ENCODE data around the gene KCNG4.
"Not testable (repeated sequence)": the region's sequence is repeated elsewhere in the genome, so short reads cannot be mapped to it uniquely, and the experiment has no call there.

Gene KCNG4

DNA sequence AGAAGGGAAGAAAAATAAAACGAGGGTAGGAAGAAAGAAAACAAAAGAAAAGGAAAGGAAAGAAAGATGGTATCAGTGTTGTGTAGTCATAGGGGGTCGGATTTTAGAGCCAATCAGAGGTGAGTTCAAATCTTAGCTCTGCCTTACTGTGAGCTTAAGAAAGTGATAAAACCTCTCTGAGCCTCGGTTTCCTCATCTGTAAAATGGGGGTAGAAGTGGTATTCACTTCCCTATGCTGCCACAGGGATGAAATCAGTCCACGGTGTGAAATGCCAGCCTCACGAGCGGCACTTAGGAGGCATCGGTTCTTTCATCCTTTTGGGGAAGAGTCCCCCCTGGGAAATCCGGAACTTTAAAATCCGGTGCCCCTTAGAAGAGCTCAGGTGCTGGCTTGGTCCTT is 6.1 kb downstream of the KCNG4 start:
- DNase-seq = no peak

DNA sequence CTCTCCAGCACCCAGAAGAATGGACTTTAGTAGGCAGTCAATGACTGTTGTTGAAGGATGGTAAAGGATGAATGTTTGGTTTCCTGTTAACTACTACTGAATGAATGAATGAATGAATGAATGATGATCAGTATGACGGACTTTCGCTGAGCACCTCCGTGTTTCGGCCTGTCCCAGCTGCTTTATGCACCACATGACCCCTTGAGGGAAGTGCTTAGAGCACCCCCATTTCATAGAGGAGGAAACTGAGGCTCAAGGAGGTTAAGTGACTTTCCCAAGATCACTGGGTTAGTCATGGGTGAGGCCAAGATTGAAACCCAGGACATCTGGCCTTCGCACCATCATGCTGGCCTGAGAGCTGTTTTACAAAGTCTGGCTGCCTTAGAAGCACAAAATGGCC is 6.8 kb downstream of the KCNG4 start:
- DNase-seq = no peak

DNA sequence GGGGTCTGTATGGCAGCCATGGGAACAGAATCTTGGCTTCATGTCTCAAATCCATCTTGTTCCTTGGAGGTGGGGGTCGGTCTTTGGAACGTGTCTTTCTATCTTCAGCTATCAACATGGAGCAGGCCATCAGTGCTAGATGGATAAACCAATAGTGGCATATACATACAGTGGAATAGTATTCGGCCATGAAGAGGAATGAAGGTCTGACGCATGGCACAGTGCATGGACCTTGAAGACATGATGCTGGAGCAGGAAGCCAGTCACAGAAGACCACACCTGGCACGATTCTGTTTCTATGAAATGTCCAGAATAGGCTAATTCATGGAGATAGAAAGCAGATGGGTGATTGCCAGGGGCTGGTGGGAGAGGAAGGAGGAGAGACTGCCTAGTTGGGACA is 7.8 kb downstream of the KCNG4 start:
- DNase-seq = no peak

DNA sequence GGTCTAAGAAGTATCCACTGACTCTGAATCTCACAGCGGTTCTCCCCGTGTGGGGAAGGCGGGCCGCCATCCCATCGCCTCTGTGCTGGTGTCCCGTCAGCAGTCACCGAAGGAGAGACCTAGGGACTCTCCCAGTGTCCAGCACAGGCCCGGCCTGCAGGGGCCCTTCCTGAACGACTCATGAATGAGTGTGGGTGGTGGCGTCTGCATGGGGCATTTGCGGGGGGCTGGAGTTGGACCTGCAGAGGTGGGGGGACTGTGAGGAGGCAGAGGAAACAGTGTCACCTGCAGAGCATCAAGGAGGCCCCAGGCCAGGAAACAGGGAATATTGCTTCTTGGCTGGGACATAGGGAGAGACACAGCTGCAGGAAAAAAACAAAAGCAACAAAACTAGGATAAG is 10.3 kb downstream of the KCNG4 start:
- DNase-seq = no peak

DNA sequence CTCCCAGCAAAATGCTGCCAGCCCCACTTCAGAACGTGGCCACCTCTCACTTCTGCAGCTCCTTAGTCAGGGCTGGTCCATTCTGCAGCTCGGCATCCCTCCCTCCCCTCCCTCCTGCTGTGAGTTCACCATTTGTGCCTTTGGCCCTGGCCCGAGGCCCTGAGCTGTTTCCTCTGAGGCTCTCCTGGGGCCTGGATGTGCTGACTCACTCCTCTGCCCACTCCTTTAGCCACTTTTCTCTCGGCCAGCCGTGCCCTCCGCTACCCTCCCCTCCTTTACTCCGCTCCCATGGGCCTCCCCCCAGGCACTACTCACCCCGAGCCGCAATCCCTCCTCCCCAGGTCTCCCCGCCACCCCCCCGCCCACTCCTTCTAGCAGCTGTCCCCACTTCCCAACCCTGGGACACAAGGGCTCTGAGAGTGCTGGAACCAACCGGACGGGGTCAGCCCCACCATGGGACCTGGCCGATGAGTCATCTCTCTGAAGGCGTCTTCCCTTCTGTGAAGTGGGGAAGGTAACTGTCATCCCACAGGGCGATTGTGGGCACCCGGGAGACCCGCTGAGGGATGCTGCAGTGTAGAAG is 11.5 kb downstream of the KCNG4 start:
- no peak for DNase-seq

DNA sequence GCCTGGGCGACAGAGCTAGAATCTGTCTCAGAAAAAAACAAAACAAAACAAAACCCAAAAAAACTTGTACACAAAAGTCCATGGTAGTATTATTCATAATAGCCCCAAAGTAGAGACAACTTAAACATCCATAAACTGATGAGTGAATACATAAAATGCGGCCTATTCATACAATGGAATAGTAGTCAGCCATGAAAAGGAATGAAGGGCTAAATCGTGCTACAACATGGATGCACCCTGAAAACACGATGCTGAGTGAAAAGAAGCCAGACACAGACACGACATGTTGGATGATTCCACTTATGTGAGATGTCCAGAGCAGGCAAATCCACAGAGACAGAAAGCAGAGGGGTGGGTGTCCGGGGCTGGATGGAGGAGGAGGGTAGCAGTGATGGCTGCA is 12.3 kb downstream of the KCNG4 start:
- DNase-seq = no peak

DNA sequence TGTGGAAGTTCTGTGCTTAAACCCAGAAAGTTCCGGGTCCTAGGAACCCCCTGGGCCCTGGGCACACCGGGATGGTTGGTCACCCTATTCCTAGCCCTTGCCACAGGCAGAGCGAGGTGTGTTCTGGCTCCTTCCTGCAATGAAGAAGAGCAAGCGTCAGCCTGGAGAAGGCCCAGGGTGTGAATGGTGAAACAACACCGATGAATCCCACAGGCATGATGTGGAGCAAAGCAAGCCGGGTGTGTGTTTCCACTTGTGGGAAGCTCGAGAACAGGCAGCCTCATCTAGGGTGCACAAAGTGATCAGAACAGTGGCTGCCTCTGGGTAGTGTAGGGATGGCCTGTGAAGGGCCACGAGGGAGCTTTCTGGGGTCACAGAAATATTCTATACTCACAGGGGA is 13.8 kb downstream of the KCNG4 start:
- no peak for DNase-seq

DNA sequence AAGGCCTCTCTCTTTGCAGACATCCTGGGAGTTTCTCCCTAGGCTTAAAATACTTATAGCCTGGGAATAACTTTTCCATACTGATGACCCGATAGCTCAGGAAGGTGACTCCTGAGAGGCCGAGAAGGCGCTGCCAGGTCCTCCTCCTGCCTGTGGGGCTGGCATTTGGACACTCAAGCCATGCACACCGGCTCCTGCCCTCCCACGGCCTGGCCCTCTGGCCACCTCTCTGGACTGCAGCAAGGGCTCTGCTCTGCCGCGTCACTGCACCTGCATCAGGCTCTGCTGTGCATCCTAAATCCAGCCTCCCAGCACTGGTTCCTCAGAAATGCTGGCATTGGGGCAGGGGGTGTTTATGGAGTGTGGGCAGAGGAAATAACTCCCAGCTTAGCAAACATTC is 14.2 kb downstream of the KCNG4 start:
- no peak for DNase-seq

DNA sequence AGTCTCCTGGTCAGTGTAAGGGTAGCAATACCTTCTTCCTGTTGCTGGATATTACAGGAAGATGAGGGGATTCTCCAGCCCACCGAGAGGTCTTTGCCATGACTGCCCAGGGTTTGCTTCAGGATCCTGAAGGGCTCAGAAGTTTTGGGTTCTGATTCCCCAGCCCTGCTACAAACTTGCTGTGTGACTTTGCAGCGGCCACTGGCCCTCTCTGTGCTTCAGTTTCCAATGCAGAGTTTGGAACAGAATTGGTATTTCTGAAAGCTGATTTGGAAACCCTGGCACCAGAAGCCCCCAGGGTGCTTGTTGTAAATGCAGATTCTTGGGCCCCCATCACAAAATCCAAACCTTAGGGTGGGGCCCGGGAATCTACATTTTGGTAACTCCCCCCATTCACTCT is 14.7 kb downstream of the KCNG4 start:
- no peak for DNase-seq

DNA sequence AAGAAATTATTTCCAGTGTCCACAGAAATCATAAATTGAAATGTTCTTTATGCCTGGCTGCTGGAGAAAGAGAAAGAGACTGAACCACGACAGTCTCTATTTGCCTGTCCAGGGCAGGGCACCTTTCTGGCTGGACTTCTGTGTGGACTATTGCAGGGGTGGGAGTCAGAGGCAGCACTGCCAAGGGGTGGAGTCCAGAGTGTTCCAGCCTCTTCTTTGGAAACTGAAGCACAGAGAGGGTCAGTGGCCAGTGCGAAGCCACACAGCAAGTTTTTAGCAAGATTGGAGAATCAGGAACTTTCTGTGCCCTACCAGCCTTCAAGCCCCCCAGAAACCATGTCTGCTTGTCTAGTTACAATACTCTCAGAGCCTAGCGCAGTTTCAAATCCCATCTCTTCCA is 15.3 kb downstream of the KCNG4 start:
- DNase-seq = no peak

DNA sequence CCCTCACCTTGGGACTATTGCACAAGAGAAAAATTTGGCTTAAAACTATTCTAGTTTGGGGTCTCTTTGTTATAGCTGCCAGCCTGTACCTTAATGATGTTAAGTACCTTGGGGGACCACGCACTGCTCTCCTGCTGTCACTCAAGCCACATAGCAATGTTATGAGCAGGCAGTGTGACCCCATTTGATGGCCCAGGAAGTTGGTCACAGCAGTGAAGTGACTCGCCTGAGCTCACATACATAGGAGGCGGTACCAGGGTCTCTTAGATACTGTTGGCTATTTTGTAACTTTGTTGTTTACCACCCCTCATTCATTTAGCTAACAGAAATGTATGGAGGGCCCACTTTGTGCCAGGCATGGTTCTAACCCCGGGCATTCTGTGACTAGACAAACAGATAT is 16.4 kb downstream of the KCNG4 start:
- DNase-seq = no peak

DNA sequence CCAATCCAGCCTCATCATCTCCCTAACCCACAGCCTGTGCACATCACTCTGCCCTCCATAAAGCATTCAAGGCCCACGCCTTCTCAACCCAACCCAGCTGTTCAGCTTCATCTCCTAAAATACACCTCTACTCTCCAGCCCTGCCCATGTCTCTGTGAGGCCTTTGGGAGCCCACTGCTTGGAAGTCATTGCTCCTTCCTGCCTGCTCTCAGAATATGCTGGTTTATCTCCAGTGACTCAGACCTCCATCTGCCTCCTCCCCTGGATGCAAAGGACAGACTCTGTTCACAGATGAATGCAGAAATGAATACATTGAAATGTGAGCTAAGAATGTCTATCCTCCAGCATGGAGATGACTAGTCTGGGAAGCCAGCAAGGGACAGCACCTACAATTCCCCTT is 19.0 kb downstream of the KCNG4 start:
- no peak for DNase-seq

DNA sequence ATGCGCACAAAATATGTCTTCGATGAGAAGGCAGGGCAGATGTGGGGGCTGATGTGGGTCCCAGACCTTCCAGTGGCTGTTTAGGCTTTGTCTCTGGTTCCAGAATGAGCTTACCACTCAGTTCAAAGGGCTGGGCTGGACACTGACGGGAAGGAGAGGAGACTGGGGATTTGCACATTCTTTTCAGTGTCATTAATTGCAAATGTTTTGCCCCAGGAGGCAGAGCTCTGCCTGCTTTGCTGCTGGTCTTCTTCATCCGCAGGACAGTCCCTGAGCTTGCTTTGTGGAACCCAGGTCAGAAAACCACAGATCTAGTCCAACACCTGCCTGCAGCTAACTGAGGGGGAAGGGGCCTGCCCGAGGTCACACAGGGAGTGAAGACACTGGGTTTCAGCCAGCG is 20.9 kb downstream of the KCNG4 start:
- DNase-seq = no peak

DNA sequence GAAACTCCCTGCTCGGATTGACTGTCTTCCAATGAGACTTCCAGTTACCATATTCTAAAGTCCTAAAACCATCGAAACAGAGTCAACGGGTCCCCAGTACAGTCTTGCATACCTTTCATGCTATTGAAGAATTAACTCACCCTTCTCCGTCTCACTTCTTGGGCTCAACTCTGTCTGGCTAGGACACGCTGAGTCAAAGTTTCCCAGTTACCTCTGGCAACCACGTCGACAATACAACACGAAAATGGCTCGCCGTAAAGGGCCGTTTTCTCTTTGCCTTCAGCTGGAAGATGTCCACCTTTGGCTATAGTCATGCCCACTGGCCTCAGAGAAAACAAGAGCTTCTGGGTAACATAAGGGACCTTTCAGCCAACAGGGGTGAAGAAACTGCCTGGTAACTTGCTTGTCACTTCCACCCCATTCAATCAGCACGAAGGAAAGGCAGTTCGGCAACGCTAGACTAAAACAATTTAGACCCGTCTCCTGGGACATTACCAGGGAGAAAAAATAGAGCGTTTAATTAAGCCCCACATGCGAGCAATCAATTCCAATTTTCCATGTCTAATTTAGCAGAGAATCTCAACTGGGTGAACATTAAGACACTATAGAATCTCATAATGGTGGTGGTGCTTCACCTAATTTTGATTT is 21.5 kb downstream of the KCNG4 start:
- DNase-seq = no peak

DNA sequence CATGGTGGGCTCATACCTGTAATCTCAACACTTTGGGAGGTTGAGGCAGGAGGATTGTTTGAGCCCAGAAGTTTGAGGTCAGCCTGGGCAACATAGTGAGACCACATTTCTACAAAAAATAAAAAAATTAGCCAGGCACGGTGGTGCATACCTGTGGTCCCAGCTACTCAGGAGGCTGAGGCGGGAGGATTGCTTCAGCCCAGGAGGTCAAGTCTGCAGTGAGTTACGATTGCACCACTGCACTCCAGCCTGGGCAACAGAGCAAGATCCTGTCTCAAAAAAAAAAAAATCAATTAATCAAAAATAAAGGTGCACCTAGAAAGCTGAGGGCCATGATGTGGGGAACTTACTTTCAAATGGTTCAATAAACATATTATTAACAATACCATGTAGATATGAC is 23.7 kb downstream of the KCNG4 start:
- not testable (repeated sequence) for DNase-seq

DNA sequence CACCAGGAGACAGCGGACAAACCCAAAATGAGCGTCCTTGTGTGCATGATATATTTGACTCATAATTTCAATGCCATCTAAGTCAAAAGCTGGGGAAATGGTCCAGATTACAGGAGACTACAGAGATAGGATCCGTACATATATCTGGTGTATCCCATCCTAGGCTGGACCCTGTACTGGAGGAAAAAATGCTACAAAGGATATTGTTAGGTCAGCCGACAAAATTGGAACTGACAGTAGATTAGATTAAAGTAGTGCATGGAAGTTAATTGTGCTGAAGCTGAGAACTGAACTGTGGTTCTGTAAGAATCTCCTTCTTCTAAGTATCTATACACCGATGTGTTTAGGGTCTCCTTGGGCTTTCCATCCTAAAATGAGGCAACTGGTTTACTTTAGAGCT is 24.3 kb downstream of the KCNG4 start:
- no peak for DNase-seq

DNA sequence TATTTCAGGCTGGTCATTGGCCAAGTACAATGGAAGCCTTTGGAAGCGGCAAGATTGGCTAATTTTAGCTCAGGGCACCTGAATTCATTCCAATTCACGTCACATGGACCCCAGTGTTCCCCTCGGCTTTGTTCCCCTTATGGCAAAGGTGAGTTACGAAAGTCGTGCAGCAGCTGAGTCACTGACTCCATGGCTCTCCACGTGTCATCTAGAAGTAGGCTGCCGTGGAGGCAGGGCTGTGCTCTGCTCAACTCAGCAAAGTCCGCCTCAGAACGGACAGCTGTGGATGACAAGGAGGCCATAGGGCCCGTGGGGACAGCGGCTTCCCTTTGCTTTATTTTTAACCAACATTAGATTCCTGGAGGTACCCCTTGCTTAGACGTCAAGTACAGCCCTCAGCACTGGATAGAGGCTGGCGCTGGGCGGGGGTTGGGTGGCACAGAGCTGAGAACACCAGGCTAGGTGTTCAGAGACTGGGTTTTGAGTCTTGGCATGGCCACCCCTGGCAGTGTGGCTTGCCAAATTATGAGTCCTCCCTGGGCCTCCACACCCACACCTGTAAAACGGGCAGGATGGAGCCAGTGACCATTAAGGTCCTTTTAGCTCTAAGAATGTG is 25.3 kb downstream of the KCNG4 start:
- no peak for DNase-seq

DNA sequence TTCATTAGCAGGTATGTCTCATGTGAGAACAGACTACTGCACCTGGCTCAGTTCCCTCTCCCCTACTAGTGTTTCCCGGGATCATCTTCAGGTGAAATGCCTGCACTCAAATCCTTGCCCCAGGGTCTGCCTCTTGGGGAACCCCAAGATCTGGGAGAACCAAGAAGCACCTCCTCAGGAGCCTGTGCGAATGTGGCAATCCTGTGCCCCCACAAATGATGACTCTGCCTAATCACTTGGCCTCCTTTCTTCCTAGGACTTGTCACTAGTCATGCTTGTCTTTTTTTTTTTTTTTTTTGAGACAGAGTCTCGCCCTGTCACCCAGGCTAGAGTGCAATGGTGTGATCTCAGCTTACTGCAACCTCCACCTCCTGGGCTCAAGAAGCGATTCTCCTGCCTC is 27.2 kb downstream of the KCNG4 start:
- no peak for DNase-seq

DNA sequence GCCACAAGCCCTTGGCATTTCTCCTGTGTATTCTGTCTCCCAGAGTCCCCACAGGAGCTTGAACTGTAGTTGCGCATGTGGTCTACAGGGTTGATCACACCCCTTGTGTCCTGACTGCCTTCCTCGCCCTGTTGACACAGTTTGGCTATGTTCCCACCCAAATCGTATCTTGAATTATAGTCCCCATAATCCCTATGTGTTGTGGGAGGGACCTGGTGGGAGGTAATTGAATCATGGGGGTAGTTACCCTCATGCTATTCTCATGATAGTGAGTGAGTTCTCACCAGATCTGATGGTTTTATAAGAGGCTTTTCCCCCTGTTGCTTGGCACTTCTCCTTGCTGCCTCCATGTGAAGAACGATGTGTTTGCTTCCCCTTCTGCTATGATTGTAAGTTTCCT is 27.7 kb downstream of the KCNG4 start:
- no peak for DNase-seq

DNA sequence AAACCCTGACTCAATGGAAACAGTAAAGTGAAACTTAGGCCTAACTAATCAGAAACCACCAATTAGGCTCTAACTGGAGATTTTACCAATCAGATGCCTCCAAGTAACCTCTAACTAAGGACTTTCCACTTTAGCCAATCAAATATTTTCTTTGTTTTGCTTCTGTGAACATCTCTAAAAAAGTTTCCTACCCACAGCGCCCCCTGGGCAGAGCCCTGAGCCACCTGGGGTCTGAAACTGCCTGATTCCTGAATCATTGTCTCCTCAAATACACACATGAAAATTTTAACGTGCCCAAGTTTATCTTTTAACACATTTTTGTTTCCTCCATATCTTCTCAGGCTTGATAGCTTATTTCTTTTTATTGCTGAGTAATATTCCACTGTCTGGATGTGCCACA is 29.8 kb downstream of the KCNG4 start:
- DNase-seq = no peak

DNA sequence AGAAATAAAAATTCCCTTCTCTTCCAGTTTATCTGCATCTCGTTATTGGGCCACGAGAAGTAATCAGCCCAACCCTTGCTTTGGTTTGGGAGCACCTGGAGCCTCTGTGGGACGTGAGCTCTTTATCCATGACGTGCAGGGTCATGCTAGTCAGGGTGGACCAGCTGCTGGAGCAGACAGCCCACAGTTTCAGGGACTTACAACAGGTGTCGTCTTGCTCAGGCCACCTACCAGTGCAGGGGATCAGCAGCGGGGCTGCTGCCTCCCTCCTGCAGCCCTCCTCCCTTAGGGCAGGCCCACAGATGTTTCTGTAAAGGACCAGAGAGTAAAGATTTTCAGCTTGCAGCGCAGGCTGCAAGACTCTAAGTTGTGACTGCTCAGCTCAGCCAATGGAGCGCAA is 31.9 kb downstream of the KCNG4 start:
- DNase-seq = no peak

DNA sequence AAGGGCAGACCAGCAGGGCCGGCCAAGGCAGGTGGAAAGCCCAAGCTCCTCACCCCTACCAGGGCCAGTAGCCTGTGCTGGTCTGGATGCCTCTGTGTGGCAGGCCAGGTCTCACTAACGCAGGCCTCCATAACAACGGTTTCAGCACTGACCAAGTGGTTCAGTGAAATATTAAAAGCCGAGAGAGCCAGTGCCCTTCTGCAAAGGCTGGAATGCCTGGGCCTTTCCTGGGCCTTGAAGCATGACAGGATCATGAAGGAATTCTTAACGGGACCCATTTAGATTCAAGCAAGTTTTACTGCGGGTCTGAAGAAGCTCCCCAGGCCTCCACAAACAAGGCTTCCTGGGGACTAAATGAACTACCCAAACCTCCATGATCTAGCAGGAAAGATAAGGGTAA is 32.6 kb downstream of the KCNG4 start:
- no peak for DNase-seq

DNA sequence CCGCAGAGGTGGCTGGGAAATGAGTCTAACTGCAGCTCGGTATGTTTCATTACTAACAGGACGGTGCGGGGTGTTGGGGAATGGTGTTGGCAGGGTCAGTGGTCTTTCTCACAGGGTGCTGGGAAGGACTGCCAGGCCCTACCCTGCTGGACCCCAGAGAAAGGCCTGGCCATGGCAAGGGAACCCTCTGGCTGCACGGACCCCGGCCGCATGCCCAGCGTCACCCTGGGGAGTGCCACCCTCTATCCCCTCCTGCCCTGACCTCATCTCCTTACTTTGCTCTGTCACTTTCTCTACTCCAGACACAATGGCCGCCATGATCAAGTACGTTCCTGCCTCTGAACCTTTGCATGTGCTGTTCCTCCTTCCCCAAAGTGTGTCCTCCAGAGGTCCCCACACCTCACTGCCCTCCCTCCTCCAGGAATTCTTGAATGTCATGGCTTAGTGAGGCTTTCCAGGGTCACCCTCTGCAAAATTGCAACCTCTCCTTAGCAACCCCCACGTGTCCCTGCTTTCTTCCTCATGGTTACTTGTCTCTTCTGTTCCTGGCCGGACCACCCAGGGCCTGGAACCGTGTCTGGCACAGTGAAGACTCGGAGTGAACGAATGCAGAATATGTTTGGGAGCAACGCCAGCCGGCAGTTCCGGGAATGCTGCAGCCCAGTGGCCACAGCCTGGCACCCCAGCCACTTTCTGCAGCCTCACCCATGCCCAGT is 33.7 kb downstream of the KCNG4 start:
- no peak for DNase-seq

DNA sequence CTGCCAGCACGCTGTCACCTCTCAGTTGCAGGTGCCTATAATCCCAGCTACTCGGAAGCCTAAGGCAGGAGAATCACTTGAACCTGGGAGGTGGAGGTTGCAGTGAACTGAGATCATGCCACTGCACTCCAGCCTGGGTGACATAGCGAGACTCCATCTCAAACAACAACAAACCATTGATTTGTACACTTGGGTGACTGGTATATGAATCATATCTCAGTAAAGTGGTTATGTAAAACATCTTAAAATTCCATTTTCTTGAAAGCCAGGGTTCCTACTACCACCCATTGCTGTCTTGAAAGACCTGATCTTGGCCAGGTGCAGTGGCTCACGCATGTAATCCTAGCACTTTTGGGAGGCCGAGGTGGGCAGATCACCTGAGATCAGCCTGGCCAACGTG is 34.7 kb downstream of the KCNG4 start:
- not testable (repeated sequence) for DNase-seq
